ENCODE results near the gene STK39.

Gene STK39

DNA sequence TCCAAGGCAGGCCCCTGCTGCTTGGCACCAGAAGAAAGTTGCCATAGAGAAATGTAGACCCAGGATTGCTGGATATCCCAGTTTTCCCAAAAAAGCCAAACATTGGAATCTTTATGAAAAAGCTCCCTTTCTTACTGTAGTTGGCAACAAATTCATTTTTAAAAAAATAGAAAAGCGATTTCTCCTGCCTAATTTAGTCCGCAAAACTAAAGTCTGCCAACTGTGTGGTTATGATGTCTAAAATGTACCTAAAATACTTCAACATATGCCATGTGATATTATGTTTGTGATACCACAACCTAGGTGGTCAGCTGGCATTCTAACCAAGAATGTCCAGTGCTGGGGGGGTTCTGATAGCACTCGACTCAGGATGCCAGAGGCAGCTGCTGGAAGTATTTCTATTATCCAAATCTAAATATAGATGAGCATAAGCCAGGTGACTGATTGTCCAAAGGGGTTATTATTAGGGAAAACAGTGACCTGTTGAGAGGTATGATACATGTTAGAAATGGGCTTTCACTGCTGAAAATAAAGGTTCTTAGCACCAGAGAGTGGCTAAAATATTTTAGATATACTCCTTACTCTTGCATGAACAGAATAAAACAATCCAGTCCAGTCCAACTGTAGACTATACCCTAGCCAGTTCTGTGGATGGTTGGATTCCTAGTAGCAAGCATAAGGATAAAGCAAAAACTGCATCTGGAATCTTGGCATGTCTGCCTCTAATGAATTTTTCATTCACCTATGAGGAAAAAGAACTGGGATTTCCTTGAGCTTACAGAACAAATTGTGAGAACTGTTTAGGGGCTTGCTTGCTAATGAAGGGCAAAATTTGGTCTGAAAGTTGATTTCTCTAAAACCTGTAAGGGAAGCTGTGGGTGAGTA is 101.7 kb downstream of the STK39 start:
- no peaks in the 10 kb centered on the region for H3K79me2 ChIP-seq (ENCODE audit: control insufficient read depth, insufficient read depth, low read length, poor library complexity)
- no peak overlapping the region for H2BK5ac ChIP-seq (ENCODE audit: low read depth, low read length, poor library complexity)
- H2BK120ac ChIP-seq (ENCODE audit: insufficient read depth, low read length, poor library complexity) = no peak overlapping the region
- H3K27ac ChIP-seq (ENCODE audit: low read depth, low read length) = no peak overlapping the region
- no peaks in the 10 kb centered on the region for H3K79me1 ChIP-seq (ENCODE audit: low read length)
- H3K14ac ChIP-seq (ENCODE audit: low read length) = no peak overlapping the region
- no peak overlapping the region for H4K91ac ChIP-seq (ENCODE audit: low read depth, low read length)
- no peak overlapping the region for H4K8ac ChIP-seq (ENCODE audit: low read depth, low read length)
- H4K12ac ChIP-seq (ENCODE audit: low read depth, low read length) = no peak overlapping the region
- H3K9ac ChIP-seq (ENCODE audit: low read length) = no peak overlapping the region
- no peak overlapping the region for H3K4me3 ChIP-seq (ENCODE audit: low read depth, low read length)
- H2BK12ac ChIP-seq (ENCODE audit: low read length) = no peak overlapping the region
- no peak overlapping the region for H3K4me2 ChIP-seq (ENCODE audit: low read length)
- no peaks in the 10 kb centered on the region for H3K36me3 ChIP-seq (ENCODE audit: control insufficient read depth in 1 of 2, insufficient read depth in 2 of 2, low read length in 2 of 2)
- H3K23ac ChIP-seq (ENCODE audit: low read length) = no peak overlapping the region
- H3K9me3 ChIP-seq (ENCODE audit: insufficient read depth, low read depth, low read length) = no peaks in the 10 kb centered on the region
- H2AFZ ChIP-seq (ENCODE audit: insufficient read depth, low read length, poor library complexity) = no peak overlapping the region
- H3K4me1 ChIP-seq (ENCODE audit: control insufficient read depth in 1 of 2, insufficient read depth in 2 of 2, low read length in 2 of 2) = no peaks in the 10 kb centered on the region
- DNase-seq = no peak
- H3K4ac ChIP-seq (ENCODE audit: low read depth, low read length) = no peak overlapping the region
- H3K27me3 ChIP-seq (ENCODE audit: insufficient read depth, low read length) = no peaks in the 10 kb centered on the region
- H3K18ac ChIP-seq (ENCODE audit: low read length) = no peak overlapping the region
- H2AK5ac ChIP-seq (ENCODE audit: low read length) = peak overlapping the region; percentile 29
- WGBS (ENCODE audit: extremely low coverage, insufficient coverage, insufficient read length) = no CpG with 5 or more reads among the region's 3 CpGs

DNA sequence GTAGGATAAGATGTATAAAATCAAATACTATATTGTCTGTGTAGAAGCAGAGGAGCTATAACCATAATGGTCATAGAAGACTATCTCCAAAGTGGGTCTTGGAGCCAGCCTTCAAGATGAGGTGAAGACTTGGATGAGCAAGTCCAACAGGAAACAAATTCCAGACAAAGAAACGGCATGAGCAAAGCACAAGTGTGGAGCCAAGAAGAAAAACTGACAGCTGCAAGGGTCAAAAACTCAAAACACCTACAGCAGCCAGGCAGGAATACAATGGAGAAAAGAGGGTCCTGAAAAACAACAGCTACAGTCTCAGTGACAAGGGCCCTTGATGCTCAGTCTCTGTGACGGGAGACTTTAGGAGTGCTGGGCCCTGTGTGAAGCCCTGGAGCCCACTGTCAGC is 102.4 kb downstream of the STK39 start:
- Histone ChIP-seq H2BK120ac (ENCODE audit: insufficient read depth, low read length, poor library complexity) (no peak overlapping the region), H3K4me3 (ENCODE audit: low read depth, low read length) (no peak overlapping the region), H3K4me1 (ENCODE audit: control insufficient read depth in 1 of 2, insufficient read depth in 2 of 2, low read length in 2 of 2) (no peaks in the 10 kb centered on the region), H2AK5ac (ENCODE audit: low read length) (peak overlapping the region; percentile 29), H3K27me3 (ENCODE audit: insufficient read depth, low read length) (no peaks in the 10 kb centered on the region), H3K18ac (ENCODE audit: low read length) (no peak overlapping the region), H3K4me2 (ENCODE audit: low read length) (no peak overlapping the region), H4K8ac (ENCODE audit: low read depth, low read length) (no peak overlapping the region), H3K14ac (ENCODE audit: low read length) (no peak overlapping the region), H3K4ac (ENCODE audit: low read depth, low read length) (no peak overlapping the region), H3K79me2 (ENCODE audit: control insufficient read depth, insufficient read depth, low read length, poor library complexity) (no peaks in the 10 kb centered on the region), H3K9me3 (ENCODE audit: insufficient read depth, low read depth, low read length) (no peaks in the 10 kb centered on the region), H3K23ac (ENCODE audit: low read length) (no peak overlapping the region), H3K9ac (ENCODE audit: low read length) (no peak overlapping the region), H2BK12ac (ENCODE audit: low read length) (no peak overlapping the region), H2BK5ac (ENCODE audit: low read depth, low read length, poor library complexity) (no peak overlapping the region), H3K79me1 (ENCODE audit: low read length) (no peaks in the 10 kb centered on the region), H3K27ac (ENCODE audit: low read depth, low read length) (no peak overlapping the region), H4K12ac (ENCODE audit: low read depth, low read length) (no peak overlapping the region), H2AFZ (ENCODE audit: insufficient read depth, low read length, poor library complexity) (no peak overlapping the region), H3K36me3 (ENCODE audit: control insufficient read depth in 1 of 2, insufficient read depth in 2 of 2, low read length in 2 of 2) (no peaks in the 10 kb centered on the region), H4K91ac (ENCODE audit: low read depth, low read length) (no peak overlapping the region)
- WGBS (ENCODE audit: extremely low coverage, insufficient coverage, insufficient read length) = no CpG with 5 or more reads among the region's 2 CpGs
- no peak for DNase-seq

DNA sequence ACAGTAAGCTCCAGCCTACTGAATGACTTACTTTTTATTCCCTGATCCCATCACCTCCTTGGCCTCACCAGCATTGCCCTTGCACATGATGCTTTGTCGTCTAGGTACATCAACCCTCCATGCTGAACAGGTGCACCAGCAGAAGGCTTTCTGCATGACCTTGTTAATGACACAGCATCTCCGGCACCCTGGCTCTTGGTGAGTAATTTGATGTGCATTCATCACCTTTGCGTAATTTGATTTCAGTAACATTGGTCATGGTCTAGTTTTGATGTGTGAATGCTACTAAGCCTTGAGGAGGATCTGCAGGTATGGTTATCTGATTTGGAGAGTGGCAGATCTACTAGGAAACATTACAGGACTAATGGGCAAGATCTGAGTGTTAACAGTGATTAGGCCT is 103.6 kb downstream of the STK39 start:
- H3K9me3 ChIP-seq (ENCODE audit: insufficient read depth, low read depth, low read length) = no peaks in the 10 kb centered on the region
- no peak overlapping the region for H3K4ac ChIP-seq (ENCODE audit: low read depth, low read length)
- H3K4me3 ChIP-seq (ENCODE audit: low read depth, low read length) = no peak overlapping the region
- no peaks in the 10 kb centered on the region for H3K79me2 ChIP-seq (ENCODE audit: control insufficient read depth, insufficient read depth, low read length, poor library complexity)
- H2BK120ac ChIP-seq (ENCODE audit: insufficient read depth, low read length, poor library complexity) = no peak overlapping the region
- H3K14ac ChIP-seq (ENCODE audit: low read length) = no peak overlapping the region
- H2AK5ac ChIP-seq (ENCODE audit: low read length) = no peak overlapping the region
- no peak overlapping the region for H4K8ac ChIP-seq (ENCODE audit: low read depth, low read length)
- no peaks in the 10 kb centered on the region for H3K79me1 ChIP-seq (ENCODE audit: low read length)
- H2BK5ac ChIP-seq (ENCODE audit: low read depth, low read length, poor library complexity) = no peak overlapping the region
- H3K36me3 ChIP-seq (ENCODE audit: control insufficient read depth in 1 of 2, insufficient read depth in 2 of 2, low read length in 2 of 2) = no peaks in the 10 kb centered on the region
- H2BK12ac ChIP-seq (ENCODE audit: low read length) = no peak overlapping the region
- no peak overlapping the region for H3K23ac ChIP-seq (ENCODE audit: low read length)
- no peak overlapping the region for H3K4me2 ChIP-seq (ENCODE audit: low read length)
- H3K27me3 ChIP-seq (ENCODE audit: insufficient read depth, low read length) = no peaks in the 10 kb centered on the region
- H3K9ac ChIP-seq (ENCODE audit: low read length) = no peak overlapping the region
- no peak overlapping the region for H3K18ac ChIP-seq (ENCODE audit: low read length)
- no CpG with 5 or more reads among the region's 3 CpGs for WGBS (ENCODE audit: extremely low coverage, insufficient coverage, insufficient read length)
- no peak overlapping the region for H3K27ac ChIP-seq (ENCODE audit: low read depth, low read length)
- no peak overlapping the region for H4K12ac ChIP-seq (ENCODE audit: low read depth, low read length)
- H2AFZ ChIP-seq (ENCODE audit: insufficient read depth, low read length, poor library complexity) = no peak overlapping the region
- H3K4me1 ChIP-seq (ENCODE audit: control insufficient read depth in 1 of 2, insufficient read depth in 2 of 2, low read length in 2 of 2) = no peaks in the 10 kb centered on the region
- DNase-seq = peak in 1 of 2 donors; percentile 10
- H4K91ac ChIP-seq (ENCODE audit: low read depth, low read length) = no peak overlapping the region

DNA sequence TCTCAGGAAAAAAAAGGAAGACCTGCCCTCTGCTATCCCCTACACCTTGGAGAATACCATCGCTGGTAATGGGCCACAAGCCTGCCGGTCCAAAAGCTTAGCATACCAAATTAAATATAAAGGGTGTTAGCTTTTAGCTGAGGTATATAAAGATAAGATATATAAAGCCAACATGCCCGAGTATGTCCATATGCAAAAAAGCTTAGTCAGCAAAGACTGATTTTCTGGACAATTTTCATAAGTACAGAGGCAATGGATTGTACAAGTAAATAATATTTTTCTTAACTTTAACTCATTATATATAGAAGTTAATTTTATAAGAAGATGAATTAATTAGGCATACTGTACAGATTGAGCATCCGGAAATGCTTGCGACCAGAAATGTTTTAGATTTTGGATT is 106.5 kb downstream of the STK39 start:
- Histone ChIP-seq H2BK5ac (ENCODE audit: low read depth, low read length, poor library complexity) (no peak overlapping the region), H3K4me3 (ENCODE audit: low read depth, low read length) (no peak overlapping the region), H3K9me3 (ENCODE audit: insufficient read depth, low read depth, low read length) (no peaks in the 10 kb centered on the region), H2AFZ (ENCODE audit: insufficient read depth, low read length, poor library complexity) (no peak overlapping the region), H3K23ac (ENCODE audit: low read length) (no peak overlapping the region), H3K4me1 (ENCODE audit: control insufficient read depth in 1 of 2, insufficient read depth in 2 of 2, low read length in 2 of 2) (no peaks in the 10 kb centered on the region), H2BK12ac (ENCODE audit: low read length) (no peak overlapping the region), H3K36me3 (ENCODE audit: control insufficient read depth in 1 of 2, insufficient read depth in 2 of 2, low read length in 2 of 2) (no peaks in the 10 kb centered on the region), H3K4me2 (ENCODE audit: low read length) (no peak overlapping the region), H3K9ac (ENCODE audit: low read length) (no peak overlapping the region), H2BK120ac (ENCODE audit: insufficient read depth, low read length, poor library complexity) (no peak overlapping the region), H2AK5ac (ENCODE audit: low read length) (no peak overlapping the region), H3K18ac (ENCODE audit: low read length) (no peak overlapping the region), H3K79me1 (ENCODE audit: low read length) (no peaks in the 10 kb centered on the region), H3K27ac (ENCODE audit: low read depth, low read length) (no peak overlapping the region), H4K12ac (ENCODE audit: low read depth, low read length) (no peak overlapping the region), H3K79me2 (ENCODE audit: control insufficient read depth, insufficient read depth, low read length, poor library complexity) (no peaks in the 10 kb centered on the region), H4K8ac (ENCODE audit: low read depth, low read length) (no peak overlapping the region), H4K91ac (ENCODE audit: low read depth, low read length) (no peak overlapping the region), H3K14ac (ENCODE audit: low read length) (no peak overlapping the region), H3K4ac (ENCODE audit: low read depth, low read length) (no peak overlapping the region), H3K27me3 (ENCODE audit: insufficient read depth, low read length) (no peaks in the 10 kb centered on the region)
- no peak for DNase-seq
- WGBS (ENCODE audit: extremely low coverage, insufficient coverage, insufficient read length) = no CpG with 5 or more reads among the region's 5 CpGs

Data from trophoblast cell (in vitro differentiated cells and primary cell).